K562 (cell line): ENCODE measurements around the gene POLR2J3.
"Not testable (repeated sequence)": the region's sequence is repeated elsewhere in the genome, so short reads cannot be mapped to it uniquely, and the experiment has no call there.

ENCODE experiments used
- BHLHE40 ChIP-seq: IDR thresholded peaks from 2 replicates; pipeline ENCODE4 v1.6.1; 2011; ENCODE audit warnings: low read length, improper control_type of control experiment
- CREB1 ChIP-seq, 2 experiments: sonication (generic) in 1 of 2; formaldehyde crosslinking in 1 of 2; IDR thresholded peaks; 2 replicates each; pipeline versions ENCODE4 v1.6.1 to v1.8.0; 2012 to 2022; ENCODE audit warnings: inconsistent platforms in 1 of 2, mild to moderate bottlenecking in 1 of 2, missing genetic modification reagents in 1 of 2, moderate library complexity in 1 of 2
- CTCF ChIP-seq, 3 experiments: IDR thresholded peaks in 2 of 3; conservative IDR thresholded peaks in 1 of 3; 2 replicates each; pipeline ENCODE4 v1.5.1; 2011 to 2012; ENCODE audit warnings: low read length in 3 of 3, mild to moderate bottlenecking in 3 of 3, control low read depth in 2 of 3, improper control_type of control experiment in 1 of 3, inconsistent platforms in 1 of 3, low read depth in 1 of 3, mixed read lengths in 1 of 3, moderate library complexity in 1 of 3; ENCODE audit not compliant: insufficient read depth in 2 of 3
- EGR1 ChIP-seq: fragments of 450-650 bp; conservative IDR thresholded peaks from 2 replicates; pipeline ENCODE4 v1.6.1; 2017; ENCODE audit warnings: mild to moderate bottlenecking
- NFYB ChIP-seq: IDR thresholded peaks from 2 replicates; pipeline ENCODE4 v1.6.1; 2011; ENCODE audit warnings: mild to moderate bottlenecking, moderate library complexity; ENCODE audit not compliant: insufficient read length; ENCODE audit errors: extremely low read depth
- PTRF ChIP-seq: fragments of 450-650 bp; IDR thresholded peaks from 2 replicates; pipeline ENCODE4 v1.6.1; 2016; ENCODE audit warnings: mild to moderate bottlenecking, missing genetic modification characterization, missing compliant biosample characterization
- RFX5 ChIP-seq: IDR thresholded peaks from 2 replicates; pipeline ENCODE4 v1.6.1; 2011; ENCODE audit warnings: low read depth, mild to moderate bottlenecking, improper control_type of control experiment, low read length
- SAP30 ChIP-seq: fragments of 200-600 bp; sonication (generic); IDR thresholded peaks from 2 replicates; pipeline ENCODE4 v1.6.1; 2012; ENCODE audit warnings: borderline replicate concordance, low read depth, mild to moderate bottlenecking, moderate library complexity, low read length, control low read depth, inconsistent platforms; ENCODE audit not compliant: insufficient read depth, poor library complexity, severe bottlenecking

DNA sequence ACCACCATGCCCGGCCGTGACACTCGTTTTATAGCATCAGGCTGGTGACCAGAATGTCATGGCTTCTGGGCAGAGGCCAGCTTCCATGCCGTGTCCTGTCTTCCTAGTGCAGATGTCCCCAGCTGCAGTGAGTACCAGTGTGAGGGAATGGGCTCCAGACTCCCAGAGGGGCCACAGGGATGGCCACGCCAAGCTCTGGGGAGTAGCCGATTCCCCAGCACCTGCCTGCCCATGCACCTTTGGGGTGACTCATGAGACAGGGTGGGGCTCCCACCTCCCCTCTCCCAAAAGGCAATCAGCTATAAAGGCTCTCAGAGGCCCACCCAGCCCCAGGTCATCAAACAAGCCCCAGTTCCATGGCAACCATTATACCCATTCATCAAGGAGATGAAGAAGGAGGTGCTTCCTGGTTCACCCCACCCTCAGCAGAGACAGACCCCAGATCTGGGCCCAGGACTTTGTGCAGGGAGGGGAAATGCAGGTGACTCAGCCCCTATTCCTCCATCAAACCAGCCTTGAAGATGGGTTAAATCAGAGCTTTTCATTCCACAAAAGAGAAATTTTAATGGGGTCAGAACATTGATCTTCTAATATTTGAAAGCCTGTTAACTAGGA is 21.5 kb downstream of the POLR2J3 start, which contains the start of gene SPDYE2:
- TF ChIP-seq CREB1 (IDR thresholded peaks at IDR 0.05); CREB1 (CRISPR knock-in tag; IDR thresholded peaks at IDR 0.05); SAP30; BHLHE40; RFX5; CTCF (IDR thresholded peaks at IDR 0.05 in 2 of 3, conservative IDR thresholded peaks at IDR 0.05 in 1 of 3; ENCODE audit: insufficient read depth in 2 of 3, low read depth in 1 of 3, low read length in 3 of 3); EGR1; NFYB; PTRF (tag): not testable (repeated sequence)
